Measurements from ENCODE around the gene ZNF433.
"Not testable (repeated sequence)": the region's sequence is repeated elsewhere in the genome, so short reads cannot be mapped to it uniquely, and the experiment has no call there.

ZNF433 gene

DNA sequence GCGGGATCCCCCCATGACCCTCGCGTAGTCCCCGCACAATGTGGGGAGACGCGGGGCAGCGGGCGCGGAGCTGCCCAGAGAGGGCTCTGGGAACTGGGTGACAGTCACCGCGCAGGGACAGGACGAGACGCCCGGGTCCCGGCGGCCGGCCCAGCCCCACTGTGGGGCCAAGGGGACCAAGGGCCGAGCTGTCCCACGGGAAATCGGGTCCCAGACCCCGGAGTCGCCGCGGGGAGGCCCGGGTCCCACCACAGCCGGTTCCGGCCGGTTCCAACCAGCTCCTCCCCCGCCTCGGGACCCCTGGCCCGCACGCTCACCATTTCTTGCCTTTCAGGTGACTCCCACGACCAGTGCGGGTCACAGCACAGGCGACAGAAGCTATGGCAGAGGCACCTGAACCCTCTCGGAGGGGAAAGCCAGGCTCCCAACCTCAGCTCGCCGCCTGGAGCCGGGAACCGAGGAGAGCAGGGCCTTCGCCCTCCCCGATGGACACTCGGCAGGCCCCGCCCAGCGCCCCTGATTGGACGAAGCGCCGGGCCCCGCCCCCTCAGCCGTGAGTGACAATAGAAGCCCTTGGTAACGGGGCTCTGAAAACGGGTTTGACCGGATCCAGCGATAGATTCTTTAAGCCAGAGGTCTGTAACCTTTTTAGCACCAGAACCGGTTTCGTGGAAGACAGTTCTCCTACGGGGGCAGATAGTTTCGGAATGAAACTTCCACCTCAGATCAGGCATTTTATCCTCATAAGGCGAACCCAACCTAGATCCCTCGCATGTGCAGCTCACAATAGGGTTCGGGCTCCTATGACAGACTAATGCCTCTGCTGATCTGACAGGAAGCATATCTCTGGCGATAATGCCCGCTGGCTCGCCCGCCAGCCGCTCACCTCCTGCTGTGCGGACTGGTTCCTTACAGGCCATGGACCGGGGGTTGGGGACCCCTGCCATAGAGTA, at the start of gene ZNF433:
Gene ZNF433, minus strand, starts transcription at position 460 of the 953 bp plus-strand sequence. Its CDS starts 140 bp downstream, at position 320.
- peak; percentile 61 for DNase-seq

DNA sequence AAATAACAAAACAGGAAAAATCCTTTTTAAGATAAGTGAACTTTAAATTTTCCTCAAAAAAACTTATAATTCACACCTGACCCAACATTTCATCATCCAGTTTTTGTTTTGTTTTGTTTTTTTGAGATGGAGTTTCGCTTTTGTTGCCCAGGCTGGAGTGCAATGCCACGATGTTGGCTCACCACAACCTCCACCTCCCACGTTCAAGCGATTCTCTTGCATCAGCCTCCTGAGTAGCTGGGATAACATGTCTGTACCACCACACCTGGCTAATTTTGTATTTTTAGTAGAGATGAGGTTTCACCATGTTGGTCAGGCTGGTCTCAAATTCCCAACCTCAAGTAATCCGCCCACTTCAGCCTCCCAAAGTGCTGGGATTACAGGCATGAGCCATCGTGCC, 47.9 kb upstream of the ZNF433 start:
- DNase-seq, result not testable (repeated sequence)

DNA sequence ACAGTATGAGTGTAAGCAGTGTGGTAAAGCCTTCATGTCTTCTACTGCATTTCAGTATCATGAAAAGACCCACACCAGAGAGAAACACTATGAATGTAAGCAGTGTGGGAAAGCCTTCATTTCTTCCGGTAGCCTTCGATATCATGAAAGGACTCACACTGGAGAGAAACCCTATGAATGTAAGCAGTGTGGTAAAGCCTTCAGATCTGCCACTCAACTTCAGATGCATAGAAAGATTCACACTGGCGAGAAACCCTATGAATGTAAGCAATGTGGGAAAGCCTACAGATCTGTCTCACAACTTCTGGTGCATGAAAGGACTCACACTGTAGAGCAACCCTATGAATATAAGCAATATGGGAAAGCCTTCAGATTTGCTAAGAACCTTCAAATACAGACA, 41.9 kb upstream of the ZNF433 start:
- no peak for DNase-seq

DNA sequence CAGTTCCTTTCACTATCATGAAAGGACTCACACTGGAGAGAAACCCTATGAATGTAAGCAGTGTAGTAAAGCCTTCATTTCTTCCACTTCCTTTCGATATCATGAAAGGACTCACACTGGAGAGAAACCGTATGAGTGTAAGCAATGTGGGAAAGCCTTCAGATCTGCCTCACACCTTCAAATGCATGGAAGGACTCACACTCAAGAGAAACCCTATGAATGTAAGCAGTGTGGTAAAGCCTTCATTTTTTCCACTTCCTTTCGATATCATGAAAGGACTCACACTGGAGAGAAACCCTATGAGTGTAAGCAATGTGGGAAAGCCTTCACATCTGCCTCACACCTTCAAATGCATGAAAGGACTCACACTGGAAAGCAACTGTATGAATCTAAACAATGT, 40.9 kb upstream of the ZNF433 start:
- DNase-seq, result not testable (repeated sequence)

DNA sequence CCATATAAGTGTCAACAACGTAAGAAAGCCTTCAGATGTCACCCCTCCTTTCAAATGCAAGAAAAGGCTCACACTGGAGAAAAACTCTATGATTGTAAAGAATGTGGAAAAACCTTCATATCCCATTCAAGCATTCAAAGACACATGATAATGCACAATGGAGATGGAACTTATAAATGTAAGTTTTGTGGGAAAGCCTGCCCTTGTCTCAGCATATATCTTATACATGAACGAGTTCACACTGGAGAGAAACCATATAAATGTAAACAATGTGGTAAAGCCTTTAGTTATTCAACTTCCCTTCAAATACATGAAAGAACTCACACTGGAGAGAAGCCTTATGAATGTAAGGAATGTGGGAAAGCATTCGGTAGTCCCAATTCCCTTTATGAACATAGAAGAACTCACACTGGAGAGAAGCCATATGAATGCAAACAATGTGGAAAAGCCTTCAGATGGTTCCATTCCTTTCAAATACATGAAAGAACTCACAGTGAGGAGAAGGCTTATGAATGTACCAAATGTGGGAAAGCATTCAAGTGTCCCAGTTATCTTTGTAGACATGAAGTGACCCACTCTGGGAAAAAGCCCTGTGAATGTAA, 40.2 kb upstream of the ZNF433 start:
- no peak for DNase-seq

DNA sequence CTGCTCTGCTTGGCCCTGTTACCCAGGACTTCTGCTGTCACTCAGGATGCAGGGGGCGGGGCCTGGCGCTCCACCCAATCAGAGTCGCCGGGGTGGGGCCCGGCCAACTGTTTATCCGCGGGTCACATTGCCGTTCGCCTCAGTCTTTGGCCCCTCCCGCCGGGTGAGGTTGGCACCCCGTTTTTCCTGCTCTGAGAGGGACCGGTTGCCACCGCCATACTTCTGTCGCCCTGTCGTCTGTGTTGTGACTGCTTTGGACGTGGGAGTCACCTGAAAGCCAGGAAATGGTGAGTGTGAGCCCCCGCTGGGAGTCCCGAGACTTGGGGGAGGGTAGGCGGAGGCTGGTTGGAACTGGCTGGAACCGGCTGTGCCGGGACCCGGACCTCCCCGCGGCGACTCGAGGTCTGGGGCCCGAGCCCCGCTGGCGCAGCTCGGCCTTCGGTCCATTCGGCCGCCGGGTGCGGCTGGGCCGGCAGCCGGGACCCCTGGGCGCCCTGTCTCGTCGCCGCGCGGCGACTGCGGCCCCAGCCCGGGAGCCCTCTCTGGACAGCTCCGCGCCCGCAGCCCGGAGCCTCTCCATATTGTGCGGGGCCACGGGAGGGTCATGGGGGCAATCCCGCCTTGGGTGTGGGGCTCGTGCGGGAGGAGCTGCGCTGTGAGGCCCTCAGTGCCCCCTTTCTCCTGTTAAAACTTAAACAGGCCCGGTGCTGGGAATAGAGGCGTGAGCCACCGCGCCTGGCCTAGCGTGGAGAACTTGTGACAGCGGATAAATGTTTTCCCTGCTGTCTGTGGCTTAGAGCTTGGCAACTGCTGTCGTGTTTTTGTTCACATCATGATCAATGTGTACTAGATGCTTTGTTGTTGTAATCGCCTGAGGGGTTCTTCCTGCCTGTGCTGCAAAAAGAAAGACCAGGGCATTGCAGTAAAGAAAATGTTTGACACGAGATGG, 29.4 kb upstream of the ZNF433 start, which contains the start of gene ZNF844:
Gene ZNF844, plus strand, starts transcription at position 142 of the 949 bp plus-strand sequence. Its CDS starts 143 bp downstream, at position 285.
- peak; percentile 78 for DNase-seq

DNA sequence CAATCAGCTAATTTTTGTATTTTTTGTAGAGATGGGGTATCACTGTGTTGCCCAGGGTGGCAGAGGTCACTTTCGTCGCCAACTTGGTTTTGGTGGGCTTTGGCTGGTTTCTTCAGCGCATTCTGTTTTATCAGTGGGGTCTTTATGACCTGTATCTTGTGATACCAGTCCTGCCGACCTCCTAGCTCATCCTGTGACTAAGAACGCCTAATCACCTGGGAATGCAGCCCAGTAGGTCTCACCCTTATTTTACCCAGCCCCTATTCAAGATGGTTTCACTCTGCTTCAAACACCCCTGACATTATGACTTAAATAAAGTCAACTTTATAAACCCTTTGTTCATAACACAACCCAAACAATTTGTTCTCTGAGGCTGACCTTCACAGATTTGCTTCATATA, 20.3 kb upstream of the ZNF433 start:
- no peak for DNase-seq

DNA sequence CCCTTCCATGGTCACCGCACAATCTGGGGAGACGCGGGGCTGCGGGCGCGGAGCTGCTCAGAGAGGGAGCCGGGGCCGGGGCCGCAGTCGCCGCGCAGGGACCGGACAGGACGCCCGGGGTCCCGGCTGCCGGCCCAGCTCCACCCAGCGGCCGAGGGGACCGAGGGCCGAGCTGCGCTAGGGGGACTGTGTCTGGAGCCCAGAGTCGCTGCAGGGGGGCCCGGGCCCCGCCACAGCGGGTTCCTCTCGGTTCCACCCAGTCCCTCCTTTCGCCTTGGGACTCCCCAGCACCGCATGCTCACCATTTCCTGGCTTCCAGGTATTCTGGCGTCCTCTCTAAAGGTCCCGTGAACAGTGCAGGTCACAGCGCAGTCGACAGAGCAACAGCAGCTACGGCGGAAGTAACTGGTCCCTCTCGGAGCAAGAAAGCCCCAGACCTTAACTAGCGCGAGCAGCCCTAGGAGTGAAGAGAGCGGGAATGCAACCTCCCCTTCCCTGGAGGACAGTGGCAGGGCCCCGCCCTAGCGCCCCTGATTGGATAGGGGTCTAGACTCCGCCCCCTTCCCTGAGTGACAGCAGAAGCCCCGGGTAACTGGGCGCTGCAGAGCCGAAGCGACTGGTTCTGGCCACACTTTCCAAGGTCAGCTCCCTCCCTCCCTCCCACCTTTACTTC, 17.2 kb upstream of the ZNF433 start, which contains the start of gene ZNF878:
Gene ZNF878, minus strand, starts transcription at position 465 of the 673 bp plus-strand sequence. Its CDS starts 160 bp downstream, at position 305.
- peak; percentile 56 for DNase-seq

DNA sequence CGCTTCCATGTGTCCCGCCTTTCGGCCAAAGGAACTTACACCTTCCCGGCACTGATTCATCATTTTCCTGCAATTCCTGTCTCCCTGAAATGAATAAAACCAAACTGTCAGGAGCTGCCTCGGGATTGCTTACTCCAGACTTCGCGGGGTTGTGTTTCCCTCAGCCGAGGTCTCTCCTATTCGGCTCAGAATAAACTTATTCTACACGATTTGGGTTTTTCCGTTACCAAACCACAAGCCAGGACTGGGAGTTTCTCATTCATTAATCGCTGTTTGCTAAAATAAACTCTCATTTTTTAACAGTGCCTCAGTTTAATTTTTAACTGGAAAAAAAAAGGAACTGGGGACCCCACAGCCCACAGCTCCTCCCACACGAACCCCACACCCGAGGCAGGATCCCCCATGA, 16.6 kb upstream of the ZNF433 start:
- no peak for DNase-seq

DNA sequence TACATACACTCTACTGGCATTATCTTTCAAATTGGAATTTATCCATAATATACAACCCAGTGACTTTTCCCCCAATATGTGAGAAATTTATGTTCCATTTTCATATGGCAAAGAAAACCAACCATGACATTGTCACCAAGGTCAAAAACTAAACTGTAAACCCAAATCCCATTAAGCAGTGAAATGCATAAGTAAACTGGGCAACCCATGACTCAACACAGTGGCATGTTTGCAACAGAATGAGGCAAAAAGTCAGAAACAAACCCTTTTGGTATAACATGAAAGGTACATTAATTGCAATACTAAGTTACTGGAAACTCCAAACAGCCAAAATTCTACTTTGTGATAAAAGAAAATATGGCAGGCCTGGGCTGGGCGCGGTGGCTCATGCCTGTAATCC, 12.4 kb upstream of the ZNF433 start:
- no peak for DNase-seq

DNA sequence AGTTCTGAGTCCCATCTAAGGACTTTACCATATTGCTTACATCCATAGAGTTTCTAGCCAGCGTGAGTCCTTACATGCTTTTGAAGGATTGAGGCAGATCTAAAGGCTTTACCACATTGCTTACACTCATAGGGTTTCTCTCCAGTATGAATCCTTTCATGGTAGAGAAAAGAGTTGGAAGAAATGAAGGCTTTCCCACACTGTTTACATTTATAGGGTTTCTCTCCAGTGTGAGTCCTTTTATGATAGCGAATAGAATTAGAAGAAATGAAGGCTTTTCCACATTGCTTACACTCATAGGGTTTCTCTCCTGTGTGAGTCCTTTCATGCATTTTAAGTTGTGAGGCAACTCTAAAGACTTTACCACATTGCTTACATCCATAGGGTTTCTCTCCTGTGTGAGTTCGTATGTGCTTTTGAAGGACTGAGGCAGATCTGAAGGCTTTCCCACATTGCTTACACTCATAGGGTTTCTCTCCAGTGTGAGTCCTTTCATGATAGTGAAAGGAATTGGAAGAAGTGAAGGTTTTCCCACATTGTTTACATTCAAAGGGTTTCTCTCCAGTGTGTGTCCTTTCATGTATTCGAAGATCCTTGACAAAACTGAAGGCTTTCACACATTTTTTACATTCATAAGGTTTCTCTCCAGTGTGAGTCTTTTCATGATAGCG, 8.4 kb upstream of the ZNF433 start:
- DNase-seq, result no peak

DNA sequence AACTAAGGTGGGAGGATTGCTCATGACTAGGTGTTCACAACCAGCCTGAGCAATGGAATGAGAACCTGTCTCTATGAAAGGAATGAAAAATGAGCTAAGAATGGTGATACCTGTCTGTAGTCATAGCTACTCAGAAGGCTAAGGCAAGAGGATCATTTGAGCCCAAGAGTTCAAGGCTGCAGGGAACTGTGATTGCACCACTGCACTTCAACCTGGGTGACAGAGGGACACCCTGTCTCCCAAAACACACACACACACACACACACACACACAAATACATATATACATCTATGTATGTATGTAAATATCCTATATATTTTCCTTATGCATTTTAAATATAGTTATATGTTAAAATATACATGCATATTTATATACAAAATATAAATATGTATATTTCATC, 7.4 kb upstream of the ZNF433 start:
- no peak for DNase-seq

DNA sequence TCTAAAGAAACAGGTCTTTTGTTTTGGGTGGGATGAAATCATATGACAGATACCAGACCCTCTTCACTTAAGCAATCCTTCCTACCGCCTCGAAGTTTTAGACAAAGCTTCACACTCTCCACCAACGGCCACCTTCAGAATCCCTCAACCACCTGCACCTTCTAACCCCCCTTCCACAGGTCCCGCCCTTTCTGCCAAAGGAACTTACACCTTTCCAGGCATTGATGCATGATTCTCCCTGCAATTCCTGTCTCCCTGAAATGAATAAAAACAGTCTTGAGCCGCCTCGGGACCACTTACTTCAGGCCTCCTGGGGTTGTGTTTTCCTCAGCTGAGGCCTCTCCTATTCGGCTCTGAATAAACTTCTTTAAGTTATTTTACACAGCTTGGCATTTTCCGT, 859 bp downstream of the ZNF433 start:
- no peak for DNase-seq

DNA sequence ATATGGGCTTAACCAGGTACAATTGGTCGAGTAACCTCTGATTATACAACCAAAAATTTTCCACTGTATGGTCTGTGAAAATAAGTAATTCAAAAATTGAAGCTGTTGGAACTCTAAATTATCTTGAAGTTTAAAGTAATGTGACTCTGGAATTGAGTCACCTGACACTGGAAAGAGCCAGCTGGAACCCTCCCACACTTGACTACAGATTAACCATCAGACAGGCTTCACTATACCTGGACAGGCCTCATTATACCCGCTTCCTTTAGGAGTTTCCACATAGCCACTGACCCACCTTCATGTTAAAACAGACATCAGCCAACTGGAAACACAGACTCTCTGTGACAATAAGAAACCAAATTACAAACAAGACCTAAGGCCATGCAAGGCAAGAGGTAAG, 1.3 kb downstream of the ZNF433 start:
- no peak for DNase-seq

DNA sequence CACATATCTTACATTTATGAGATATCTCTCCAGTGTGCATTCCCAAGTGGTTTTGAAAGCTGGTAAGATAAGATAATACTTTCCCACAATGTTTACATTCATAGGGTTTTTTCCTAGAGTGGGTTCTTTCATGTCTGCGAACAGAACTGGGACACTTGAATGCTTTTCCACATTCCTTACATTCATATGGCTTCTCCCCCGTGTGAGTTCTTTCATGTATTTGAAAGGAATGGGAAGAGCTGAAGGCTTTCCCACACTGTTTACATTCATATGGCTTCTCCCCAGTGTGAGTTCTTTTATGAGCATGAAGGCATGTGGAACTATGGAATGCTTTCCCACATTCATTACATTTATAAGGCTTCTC, 19.7 kb downstream of the ZNF433 start:
- no peak for DNase-seq

DNA sequence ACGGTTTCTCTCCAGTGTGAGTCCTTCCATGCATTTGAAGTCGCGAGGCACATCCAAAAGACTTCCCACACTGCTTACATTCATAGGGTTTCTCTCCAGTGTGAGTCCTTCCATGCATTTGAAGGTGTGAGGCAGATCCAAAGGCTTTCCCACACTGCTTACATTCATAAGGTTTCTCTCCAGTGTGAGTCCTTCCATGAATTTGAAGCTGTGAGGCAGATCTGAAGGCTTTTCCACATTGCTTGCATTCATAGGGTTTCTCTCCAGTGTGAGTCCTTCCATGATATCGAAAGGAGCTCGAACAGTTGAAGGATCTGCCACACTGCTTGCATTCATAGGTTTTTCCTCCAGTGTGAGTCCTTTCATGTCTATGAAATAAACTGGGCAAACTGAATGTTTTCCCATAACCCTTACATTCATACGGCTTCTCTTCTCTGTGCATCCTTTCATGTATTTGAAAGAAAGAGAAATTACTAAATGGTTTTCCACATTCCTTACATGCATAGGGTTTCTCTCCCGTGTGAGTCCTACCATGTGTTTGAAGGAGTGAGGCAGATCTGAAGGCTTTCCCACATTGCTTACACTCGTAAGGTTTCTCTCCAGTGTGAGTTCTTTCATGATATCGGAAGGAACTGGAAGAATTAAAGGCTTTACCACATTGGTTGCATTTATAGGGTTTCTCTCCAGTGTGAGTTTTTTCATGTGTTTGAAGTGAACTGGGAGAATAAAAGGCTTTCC, 20.3 kb downstream of the ZNF433 start:
- no peak for DNase-seq

DNA sequence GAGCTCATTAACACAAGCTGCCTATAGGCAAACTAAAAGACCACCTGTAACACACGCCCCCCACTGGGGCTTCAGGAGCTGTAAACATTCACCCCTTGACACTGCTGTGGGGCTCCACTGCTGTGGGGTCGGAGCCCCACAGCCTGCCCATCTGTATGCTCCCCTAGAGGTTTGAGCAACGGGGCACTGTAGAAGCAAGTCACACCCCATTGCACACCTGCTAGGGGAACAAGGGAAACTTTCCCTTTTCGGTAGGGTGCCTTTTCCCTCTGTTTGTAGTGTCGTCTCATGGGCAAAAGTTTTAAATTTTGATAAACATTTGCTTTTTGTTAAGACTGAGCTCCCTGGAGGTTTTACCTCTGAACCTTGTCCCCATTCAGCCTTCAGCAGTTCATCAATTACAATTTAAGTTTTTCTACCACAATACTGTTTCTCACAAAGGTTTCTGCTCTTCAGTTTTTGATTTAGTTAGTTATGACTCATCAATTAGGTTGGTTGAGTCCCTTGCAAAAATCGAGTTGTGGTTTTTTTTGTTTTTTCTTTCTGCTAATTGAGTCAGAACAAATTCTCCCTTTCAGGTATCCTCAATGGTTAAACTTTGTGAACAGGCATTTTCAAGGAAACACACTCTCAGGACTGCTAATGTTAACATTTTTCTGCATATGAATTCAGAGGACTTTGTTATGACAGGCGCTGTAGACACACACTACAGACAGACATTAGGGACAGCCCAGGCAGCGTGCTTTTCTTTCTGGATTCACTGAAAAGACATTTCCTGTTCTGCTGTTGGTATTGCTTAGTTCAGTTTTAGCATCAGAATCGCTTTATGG, 35.1 kb downstream of the ZNF433 start:
- DNase-seq, result no peak

DNA sequence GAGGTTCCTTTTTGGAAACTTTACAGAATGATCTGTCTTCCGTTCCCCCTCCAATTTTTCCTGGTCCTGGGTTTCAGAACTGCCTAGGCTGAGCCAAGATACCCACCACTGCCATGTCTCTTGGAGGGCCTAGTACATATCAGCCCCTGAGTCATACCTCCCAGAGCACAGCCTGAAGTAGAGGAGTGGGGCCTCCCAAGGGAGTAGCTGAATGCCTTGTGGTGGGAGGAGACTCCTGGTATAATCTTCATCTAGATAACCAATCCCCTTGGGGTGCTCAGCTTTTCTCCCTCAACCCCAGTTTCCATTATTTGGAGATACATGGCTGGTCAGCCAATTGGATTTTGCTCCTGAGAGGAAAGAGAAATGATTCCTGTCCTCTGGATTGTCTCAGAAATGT, 40.3 kb downstream of the ZNF433 start:
- no peak for DNase-seq

DNA sequence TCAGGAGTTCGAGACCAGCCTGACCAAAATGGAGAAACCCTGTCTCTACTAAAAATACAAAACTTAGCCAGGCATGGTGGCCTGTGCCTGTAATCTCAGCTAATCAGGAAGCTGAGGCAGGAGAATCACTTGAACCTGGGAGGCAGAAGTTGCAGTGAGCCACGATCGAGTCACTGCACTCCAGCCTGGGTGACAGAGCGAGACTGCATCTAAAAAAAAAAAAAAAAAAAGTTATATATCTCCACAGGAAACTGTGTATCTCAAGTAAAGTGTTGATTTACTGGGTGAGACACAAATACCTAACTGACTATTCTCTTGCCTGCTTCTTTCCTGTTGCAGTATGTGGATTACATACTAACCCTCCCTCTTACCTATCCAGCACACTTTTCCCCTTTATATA, 43.6 kb downstream of the ZNF433 start:
- not testable (repeated sequence) for DNase-seq

DNA sequence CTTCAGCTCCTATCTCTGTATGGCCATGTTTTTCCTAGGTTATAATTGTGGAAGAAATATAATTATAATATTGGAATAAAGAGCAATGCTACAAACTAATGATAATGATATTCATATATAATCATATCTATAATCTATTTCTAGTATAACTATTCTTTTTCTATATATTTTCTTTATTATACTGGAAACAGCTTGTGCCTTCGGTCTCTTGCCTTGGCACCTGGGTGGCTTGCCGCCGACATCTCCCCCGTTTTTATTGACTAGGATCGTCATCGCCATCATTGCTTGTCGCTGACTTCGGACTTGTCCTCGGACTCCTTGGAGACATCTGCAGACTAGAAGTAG, 46.4 kb downstream of the ZNF433 start:
- no peak for DNase-seq
